Measurements from ENCODE around the gene ERH.
"Not testable (repeated sequence)": the region's sequence is repeated elsewhere in the genome, so short reads cannot be mapped to it uniquely, and the experiment has no call there.

Gene ERH

GRCh38 chr14:69398053-69398817 lies at the start of gene ERH, which contains the start of gene SLC39A9:
Gene ERH, minus strand, starts transcription at chr14:69398299. Its CDS starts 66 bp downstream, at chr14:69398233.
Gene SLC39A9, plus strand, starts transcription at chr14:69398692. Its CDS starts 678 bp downstream, at chr14:69399370.
- peak; percentile 98 for DNase-seq

GRCh38 chr14:69443296-69443805 lies 45.3 kb upstream of the ERH start:
- DNase-seq, result no peak

GRCh38 chr14:69441948-69442347 lies 43.8 kb upstream of the ERH start:
- DNase-seq, result no peak

- no peak for DNase-seq
These were observed 41.6 kb upstream of the ERH start for GRCh38 chr14:69439521-69440270.

GRCh38 chr14:69432364-69432763 lies 34.3 kb upstream of the ERH start:
- no peak for DNase-seq

GRCh38 chr14:69430306-69430939 lies 32.3 kb upstream of the ERH start:
- DNase-seq, result no peak

GRCh38 chr14:69429643-69430042 lies 31.5 kb upstream of the ERH start:
- DNase-seq, result no peak

- no peak for DNase-seq
These were observed 30.3 kb upstream of the ERH start for GRCh38 chr14:69428289-69428998.

GRCh38 chr14:69427596-69427995 lies 29.5 kb upstream of the ERH start:
- DNase-seq, result no peak

- DNase-seq, result no peak
These were observed 26.2 kb upstream of the ERH start for GRCh38 chr14:69424149-69424923.

- no peak for DNase-seq
These were observed 25.2 kb upstream of the ERH start for GRCh38 chr14:69423279-69423678.

- not testable (repeated sequence) for DNase-seq
These were observed 18.0 kb upstream of the ERH start for GRCh38 chr14:69416087-69416486.

GRCh38 chr14:69413483-69413882 lies 15.4 kb upstream of the ERH start:
- no peak for DNase-seq

GRCh38 chr14:69408331-69408960 lies 10.3 kb upstream of the ERH start:
- DNase-seq, result no peak

- no peak for DNase-seq
These were observed 7.7 kb upstream of the ERH start for GRCh38 chr14:69405762-69406161.

- DNase-seq, result no peak
These were observed 6.8 kb upstream of the ERH start for GRCh38 chr14:69404883-69405282.

GRCh38 chr14:69404478-69404877 lies 6.4 kb upstream of the ERH start:
- DNase-seq, result no peak

GRCh38 chr14:69401841-69402240 lies 3.7 kb upstream of the ERH start:
- DNase-seq, result no peak

GRCh38 chr14:69400154-69400553 lies 2.1 kb upstream of the ERH start:
- DNase-seq, result no peak

GRCh38 chr14:69399750-69400149 lies 1.7 kb upstream of the ERH start:
- DNase-seq, result no peak

- no peak for DNase-seq
These were observed 715 bp upstream of the ERH start for GRCh38 chr14:69398818-69399210.

GRCh38 chr14:69395929-69396328 lies 2.2 kb downstream of the ERH start:
- no peak for DNase-seq

Data from retina (tissue), 1 donor.